H9 (cell line): ENCODE measurements around the gene ETV4. TPM values are rescaled to one million over a fixed set of nuclear protein-coding genes. Genes with fewer than 3 reads are reported as not detected.

ENCODE experiments used
- DNase-seq: peaks from one replicate; pipeline ENCODE4 v3.0.0-alpha.2; 2017
- H2AFZ ChIP-seq: one replicate; pipeline ENCODE4 v1.6.1; 2013; ENCODE audit warnings: mild to moderate bottlenecking, low read length, control low read depth, moderate library complexity
- H2AK5ac ChIP-seq: 2 replicates; pipeline ENCODE4 v1.6.1; 2013; ENCODE audit warnings: low read length, control low read depth, mixed read lengths; ENCODE audit not compliant: insufficient read length
- H2BK120ac ChIP-seq: one replicate; pipeline ENCODE4 v1.6.1; 2013; ENCODE audit warnings: low read depth, mild to moderate bottlenecking, low read length, control low read depth, inconsistent platforms; ENCODE audit not compliant: poor library complexity, severe bottlenecking
- H2BK12ac ChIP-seq: 2 replicates; pipeline ENCODE4 v1.6.1; 2013; ENCODE audit warnings: low read length, control low read depth, mixed read lengths, low read depth; ENCODE audit not compliant: insufficient read length
- H2BK15ac ChIP-seq: 2 replicates; pipeline ENCODE4 v1.6.1; 2013; ENCODE audit warnings: low read depth, low read length, control low read depth
- H2BK20ac ChIP-seq: one replicate; pipeline ENCODE4 v1.6.1; 2013; ENCODE audit warnings: low read depth, mild to moderate bottlenecking, low read length, control low read depth, inconsistent platforms; ENCODE audit not compliant: poor library complexity, severe bottlenecking
- H2BK5ac ChIP-seq: 2 replicates; pipeline ENCODE4 v1.6.1; 2013; ENCODE audit warnings: low read length, control low read depth, mixed read lengths; ENCODE audit not compliant: insufficient read length
- H3K14ac ChIP-seq: 2 replicates; pipeline ENCODE4 v1.6.1; 2013; ENCODE audit warnings: low read length, control low read depth; ENCODE audit not compliant: insufficient read depth
- H3K18ac ChIP-seq: 2 replicates; pipeline ENCODE4 v1.6.1; 2013; ENCODE audit warnings: low read depth, mild to moderate bottlenecking, mixed read lengths, low read length, control low read depth; ENCODE audit not compliant: insufficient read length
- H3K23ac ChIP-seq: 2 replicates; pipeline ENCODE4 v1.6.1; 2013; ENCODE audit warnings: low read length, control low read depth, mixed read lengths, low read depth; ENCODE audit not compliant: insufficient read length
- H3K23me2 ChIP-seq: 2 replicates; pipeline ENCODE4 v1.6.1; 2013; ENCODE audit warnings: low read depth, mild to moderate bottlenecking, mixed read lengths, low read length, control low read depth; ENCODE audit not compliant: insufficient read length, poor library complexity, severe bottlenecking
- H3K27ac ChIP-seq: 2 replicates; pipeline ENCODE4 v1.5.1; 2013; ENCODE audit warnings: low read length, control low read depth, mixed read lengths, low read depth; ENCODE audit not compliant: insufficient read length
- H3K27me3 ChIP-seq: 2 replicates; pipeline ENCODE4 v1.6.1; 2013; ENCODE audit warnings: low read length, control low read depth, inconsistent platforms; ENCODE audit not compliant: insufficient read depth
- H3K4ac ChIP-seq: 2 replicates; pipeline ENCODE4 v1.6.1; 2013; ENCODE audit warnings: low read depth, mild to moderate bottlenecking, control low read depth, inconsistent platforms, low read length, moderate library complexity
- H3K4me1 ChIP-seq: 2 replicates; pipeline ENCODE4 v1.6.1; 2013; ENCODE audit warnings: low read length, control low read depth, inconsistent platforms; ENCODE audit not compliant: insufficient read depth
- H3K4me2 ChIP-seq: 2 replicates; pipeline ENCODE4 v1.6.1; 2013; ENCODE audit warnings: low read length, control low read depth, mixed read lengths; ENCODE audit not compliant: insufficient read length, insufficient read depth
- H3K56ac ChIP-seq: 2 replicates; pipeline ENCODE4 v1.6.1; 2013; ENCODE audit warnings: low read depth, mild to moderate bottlenecking, mixed read lengths, low read length, control low read depth; ENCODE audit not compliant: insufficient read length
- H3K79me1 ChIP-seq: 2 replicates; pipeline ENCODE4 v1.6.1; 2013; ENCODE audit warnings: low read depth, mild to moderate bottlenecking, moderate library complexity, low read length, control low read depth, inconsistent platforms; ENCODE audit not compliant: insufficient read depth, poor library complexity, severe bottlenecking
- H3K79me2 ChIP-seq: 2 replicates; pipeline ENCODE4 v1.6.1; 2013; ENCODE audit warnings: low read length, control low read depth, inconsistent platforms; ENCODE audit not compliant: insufficient read depth
- H3K9ac ChIP-seq: 2 replicates; pipeline ENCODE4 v1.6.1; 2013; ENCODE audit warnings: low read length, control low read depth, mixed read lengths; ENCODE audit not compliant: insufficient read length; ENCODE audit errors: extremely low read depth
- H3K9me3 ChIP-seq: one replicate; pipeline ENCODE4 v1.6.1; 2013; ENCODE audit warnings: low read depth, low read length, inconsistent platforms; ENCODE audit not compliant: control insufficient read depth
- H3T11ph ChIP-seq: one replicate; pipeline ENCODE4 v1.6.1; 2013; ENCODE audit warnings: mild to moderate bottlenecking, low read length, control low read depth, inconsistent platforms
- H4K20me1 ChIP-seq: one replicate; pipeline ENCODE4 v1.6.1; 2013; ENCODE audit not compliant: control insufficient read depth, insufficient read length, insufficient read depth
- H4K5ac ChIP-seq: 2 replicates; pipeline ENCODE4 v1.6.1; 2013; ENCODE audit warnings: low read depth, mild to moderate bottlenecking, mixed read lengths, low read length, control low read depth; ENCODE audit not compliant: insufficient read length
- H4K8ac ChIP-seq: replicated peaks from 2 replicates; pipeline ENCODE4 v1.6.1; 2013; ENCODE audit warnings: low read length, control low read depth, mixed read lengths, low read depth; ENCODE audit not compliant: insufficient read length
- H4K91ac ChIP-seq: 2 replicates; pipeline ENCODE4 v1.6.1; 2013; ENCODE audit warnings: low read depth, mild to moderate bottlenecking, moderate library complexity, mixed read lengths, low read length, control low read depth; ENCODE audit not compliant: insufficient read length
- H3K27ac Mint-ChIP-seq, 3 experiments: 2 replicates in 2 of 3; 3 replicates in 1 of 3; pipeline ENCODE4 v1.8.0; 2020 to 2021; ENCODE audit warnings: mixed read lengths in 3 of 3, mild to moderate bottlenecking in 1 of 3, moderate library complexity in 1 of 3
- H3K27me3 Mint-ChIP-seq: 2 replicates; pipeline ENCODE4 v1.8.0; 2021; ENCODE audit warnings: low read depth, mild to moderate bottlenecking, moderate library complexity, mixed read lengths
- H3K36me3 Mint-ChIP-seq, 3 experiments: 2 replicates in 2 of 3; 3 replicates in 1 of 3; pipeline ENCODE4 v1.8.0; 2020 to 2021; ENCODE audit warnings: low read depth in 3 of 3, mixed read lengths in 3 of 3; ENCODE audit not compliant: insufficient read depth in 1 of 3
- H3K4me1 Mint-ChIP-seq, 2 experiments: 2 replicates each; pipeline ENCODE4 v1.8.0; 2020; ENCODE audit warnings: mixed read lengths in 2 of 2
- H3K4me3 Mint-ChIP-seq, 2 experiments: 2 replicates in 1 of 2; 3 replicates in 1 of 2; pipeline ENCODE4 v1.8.0; 2020 to 2021; ENCODE audit warnings: mild to moderate bottlenecking in 2 of 2, mixed read lengths in 2 of 2, moderate library complexity in 1 of 2
- H3K9me3 Mint-ChIP-seq, 2 experiments: 2 replicates in 1 of 2; 3 replicates in 1 of 2; pipeline ENCODE4 v1.8.0; 2020; ENCODE audit warnings: mild to moderate bottlenecking in 2 of 2, mixed read lengths in 2 of 2, moderate library complexity in 1 of 2
- WGBS: extraction: QIAGEN DNeasy Blood & Tissue Kit; methylation state at CpG from one replicate; pipeline ENCODE4 v1.1.7; 2013; ENCODE audit warnings: missing lambda C conversion rate, low lambda C conversion rate, mixed read lengths; ENCODE audit not compliant: insufficient read length; ENCODE audit errors: extremely low coverage; 5-methylcytosine and 5-hydroxymethylcytosine counted together
- total RNA-seq: library from RNA; stranded (reverse); gene quantifications from 2 replicates; pipeline ENCODE4 v1.2.1, GENCODE V29; 2021
- TF ChIP-seq, protein P1 (sequence below): fragments of 200-600 bp; sonication (generic); conservative IDR thresholded peaks from 3 replicates; pipeline ENCODE4 v1.8.0; 2021; ENCODE audit warnings: antibody characterized with exemption, mild to moderate bottlenecking

Gene ETV4
- total RNA-seq, 1 experiment from 2014 or later = 74.4 TPM

DNA sequence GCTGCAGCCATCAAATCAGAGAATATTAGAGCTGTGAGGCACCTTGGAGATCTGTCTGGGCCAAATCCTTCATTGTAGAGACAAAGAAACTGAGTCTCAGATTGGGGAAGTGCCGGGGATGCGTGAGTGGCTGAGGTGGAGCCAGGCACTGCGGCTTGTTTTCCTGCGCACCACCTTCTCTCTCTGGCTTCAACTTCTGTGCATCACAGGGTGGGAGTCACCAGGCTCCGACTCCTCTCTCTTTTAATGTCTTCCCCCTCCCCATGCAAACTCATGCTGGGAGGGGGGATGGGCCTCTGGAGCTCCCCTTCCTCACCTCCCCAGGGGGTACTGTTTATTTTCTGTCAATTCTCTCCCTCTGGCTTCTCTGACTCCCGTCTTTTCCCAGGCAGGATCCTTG lies 8.7 kb upstream of the ETV4 start:
- Histone ChIP-seq H2BK12ac (no peak overlapping the region), H3K4ac (no peak overlapping the region), H4K5ac (no peak overlapping the region), H4K8ac (no peak overlapping the region), H3K18ac (no peak overlapping the region), H4K20me1 (no peaks in the 10 kb centered on the region), H2BK20ac (no peak overlapping the region), H3K9me3 (no peaks in the 10 kb centered on the region), H3K14ac (no peak overlapping the region), H3K79me1 (no peaks in the 10 kb centered on the region), H4K91ac (no peak overlapping the region), H3T11ph (no peak overlapping the region), H3K23me2 (no peaks in the 10 kb centered on the region), H3K4me1 (peaks cover 10% of the 10 kb centered on the region), H2BK15ac (no peak overlapping the region), H2AK5ac (no peak overlapping the region), H3K23ac (no peak overlapping the region), H3K27ac (no peak overlapping the region), H2AFZ (no peak overlapping the region), H2BK5ac (no peak overlapping the region), H3K9ac (no peak overlapping the region), H3K79me2 (no peaks in the 10 kb centered on the region), H3K56ac (no peak overlapping the region), H2BK120ac (no peak overlapping the region), H3K27me3 (no peaks in the 10 kb centered on the region), H3K4me2 (no peak overlapping the region)
- peaks cover 0 to 4% (median 1%) of the 10 kb centered on the region in 3 experiments; a peak in 3 of 7 replicates for H3K36me3 Mint-ChIP-seq
- peaks cover 2% of the 10 kb centered on the region; the same call in 1 of the 2 replicates for H3K27me3 Mint-ChIP-seq
- no CpG with 5 or more reads among the region's 6 CpGs for WGBS
- H3K9me3 Mint-ChIP-seq = peaks cover 0 to 5% of the 10 kb centered on the region in 2 experiments; a peak in 3 of 5 replicates
- peak overlapping the region in 1 of 2 experiments; percentile 70; a peak in 3 of 5 replicates for H3K4me3 Mint-ChIP-seq
- DNase-seq = no peak
- H3K27ac Mint-ChIP-seq = peak overlapping the region in 1 of 3 experiments; percentile 95; a peak in 2 of 7 replicates
- H3K4me1 Mint-ChIP-seq = peaks cover 34 to 38% of the 10 kb centered on the region in 2 experiments
- TF ChIP-seq, protein P1, sequence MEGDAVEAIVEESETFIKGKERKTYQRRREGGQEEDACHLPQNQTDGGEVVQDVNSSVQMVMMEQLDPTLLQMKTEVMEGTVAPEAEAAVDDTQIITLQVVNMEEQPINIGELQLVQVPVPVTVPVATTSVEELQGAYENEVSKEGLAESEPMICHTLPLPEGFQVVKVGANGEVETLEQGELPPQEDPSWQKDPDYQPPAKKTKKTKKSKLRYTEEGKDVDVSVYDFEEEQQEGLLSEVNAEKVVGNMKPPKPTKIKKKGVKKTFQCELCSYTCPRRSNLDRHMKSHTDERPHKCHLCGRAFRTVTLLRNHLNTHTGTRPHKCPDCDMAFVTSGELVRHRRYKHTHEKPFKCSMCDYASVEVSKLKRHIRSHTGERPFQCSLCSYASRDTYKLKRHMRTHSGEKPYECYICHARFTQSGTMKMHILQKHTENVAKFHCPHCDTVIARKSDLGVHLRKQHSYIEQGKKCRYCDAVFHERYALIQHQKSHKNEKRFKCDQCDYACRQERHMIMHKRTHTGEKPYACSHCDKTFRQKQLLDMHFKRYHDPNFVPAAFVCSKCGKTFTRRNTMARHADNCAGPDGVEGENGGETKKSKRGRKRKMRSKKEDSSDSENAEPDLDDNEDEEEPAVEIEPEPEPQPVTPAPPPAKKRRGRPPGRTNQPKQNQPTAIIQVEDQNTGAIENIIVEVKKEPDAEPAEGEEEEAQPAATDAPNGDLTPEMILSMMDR = no peak
